ENCODE measurements around the gene ARMH1.

DNA sequence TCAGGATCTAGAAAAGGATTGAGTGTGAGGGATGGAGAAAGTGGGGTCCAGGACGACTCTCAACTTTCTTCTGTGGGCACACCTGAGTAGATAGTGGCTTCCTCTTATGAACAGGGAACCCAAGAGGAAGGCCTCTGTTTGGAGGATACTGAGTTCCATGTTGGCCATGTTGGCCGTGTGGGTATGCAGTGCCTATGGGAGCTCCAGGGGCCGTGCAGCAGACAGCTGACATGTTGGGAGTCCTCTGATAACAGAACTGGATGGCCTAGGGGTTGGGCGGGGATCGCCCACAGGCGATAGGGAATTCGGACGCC is 43.2 kb upstream of the ARMH1 start:
- no peak for TF ChIP-seq POLR2AphosphoS5 (IDR thresholded peaks at IDR 0.05)
- TF ChIP-seq, protein P1, sequence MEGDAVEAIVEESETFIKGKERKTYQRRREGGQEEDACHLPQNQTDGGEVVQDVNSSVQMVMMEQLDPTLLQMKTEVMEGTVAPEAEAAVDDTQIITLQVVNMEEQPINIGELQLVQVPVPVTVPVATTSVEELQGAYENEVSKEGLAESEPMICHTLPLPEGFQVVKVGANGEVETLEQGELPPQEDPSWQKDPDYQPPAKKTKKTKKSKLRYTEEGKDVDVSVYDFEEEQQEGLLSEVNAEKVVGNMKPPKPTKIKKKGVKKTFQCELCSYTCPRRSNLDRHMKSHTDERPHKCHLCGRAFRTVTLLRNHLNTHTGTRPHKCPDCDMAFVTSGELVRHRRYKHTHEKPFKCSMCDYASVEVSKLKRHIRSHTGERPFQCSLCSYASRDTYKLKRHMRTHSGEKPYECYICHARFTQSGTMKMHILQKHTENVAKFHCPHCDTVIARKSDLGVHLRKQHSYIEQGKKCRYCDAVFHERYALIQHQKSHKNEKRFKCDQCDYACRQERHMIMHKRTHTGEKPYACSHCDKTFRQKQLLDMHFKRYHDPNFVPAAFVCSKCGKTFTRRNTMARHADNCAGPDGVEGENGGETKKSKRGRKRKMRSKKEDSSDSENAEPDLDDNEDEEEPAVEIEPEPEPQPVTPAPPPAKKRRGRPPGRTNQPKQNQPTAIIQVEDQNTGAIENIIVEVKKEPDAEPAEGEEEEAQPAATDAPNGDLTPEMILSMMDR (IDR thresholded peaks at IDR 0.05) = no peak
